ENCODE data around the gene HPGD. TPM values are rescaled to one million over a fixed set of nuclear protein-coding genes. Genes with fewer than 3 reads are reported as not detected.

The HPGD gene
- total and polyA plus RNA-seq, 2 of the 4 experiments (the other 2 are of a cell fraction) = not detected

- no peak overlapping the region for H2BK120ac ChIP-seq (ENCODE audit: low read depth, low read length)
- H3K23ac ChIP-seq (ENCODE audit: low read depth, low read length) = no peak overlapping the region
- POLR2A ChIA-PET (ENCODE audit: unreplicated experiment) = no interaction called here
- no peaks in the 10 kb centered on the region for H4K20me1 ChIP-seq (ENCODE audit: insufficient read depth, low read length)
- H4K5ac ChIP-seq (ENCODE audit: low read depth, low read length) = no peak overlapping the region
- no peaks in the 10 kb centered on the region for H3K9me3 ChIP-seq (ENCODE audit: control insufficient read depth, insufficient read depth, low read length)
- intact Hi-C loops (cut with micrococcal nuclease) = loop anchor here (10.0 kb wide), 1 partner anchor 1378 kb away; no protein-coding TSS in a partner anchor
- no CpG with 5 or more reads among the region's 10 CpGs for WGBS, 2 experiments (ENCODE audit: extremely low coverage in 2 of 2, insufficient read length in 1 of 2)
- no peak overlapping the region for H3K4ac ChIP-seq (ENCODE audit: low read depth, low read length)
- no peak overlapping the region for H3K18ac ChIP-seq (ENCODE audit: low read depth, low read length)
- H3K56ac ChIP-seq (ENCODE audit: extremely low read depth, insufficient read depth, low read length) = no peak overlapping the region
- H2AFZ ChIP-seq (replicated peaks; ENCODE audit: low read length, poor library complexity) = no peak overlapping the region
- H2BK5ac ChIP-seq (ENCODE audit: low read depth, low read length, poor library complexity, severe bottlenecking) = no peak overlapping the region
- no peak overlapping the region for H4K8ac ChIP-seq (ENCODE audit: low read depth in 2 of 2, low read length in 2 of 2)
- no peak overlapping the region for H3K9ac ChIP-seq (ENCODE audit: low read depth, low read length)
- H3K27me3 ChIP-seq (ENCODE audit: control insufficient read depth, insufficient read depth, low read length) = peaks cover 18% of the 10 kb centered on the region
- dilution Hi-C loops (cut with HindIII; ENCODE audit: low sequenced_read_pairs, unreplicated experiment) = no loop called here
- no peak overlapping the region for H4K91ac ChIP-seq (ENCODE audit: insufficient read depth, low read depth, low read length)
- ATAC-seq (ENCODE audit: low read depth) (no peak), DNase-seq (no peak)
- H2BK15ac ChIP-seq (ENCODE audit: low read depth, low read length) = no peak overlapping the region
- no peaks in the 10 kb centered on the region for H3K4me1 ChIP-seq (ENCODE audit: control insufficient read depth, insufficient read depth, low read length)
- in situ Hi-C loops (cut with MboI; ENCODE audit: low sequenced_read_pairs) = no loop called here
- no TSS peak for BruUV-seq (replicated peaks)
- no peak overlapping the region for H3K4me2 ChIP-seq (ENCODE audit: low read depth, low read length)
- no peak overlapping the region for H2BK20ac ChIP-seq (ENCODE audit: low read depth, low read length)
- no peaks in the 10 kb centered on the region for H3K79me1 ChIP-seq (ENCODE audit: low read depth in 1 of 2, low read length in 2 of 2)
- H3K27ac ChIP-seq (ENCODE audit: insufficient read depth, low read length) = no peak overlapping the region
- H3K9me1 ChIP-seq (ENCODE audit: insufficient read depth, low read length) = no peaks in the 10 kb centered on the region
- H2AK9ac ChIP-seq (replicated peaks; ENCODE audit: low read depth, low read length, poor library complexity) = no peak overlapping the region
- no peak for TF ChIP-seq POLR2A (IDR thresholded peaks at IDR 0.05; ENCODE audit: low read depth, low read length)
- TF ChIP-seq BHLHE40 (IDR thresholded peaks at IDR 0.05; ENCODE audit: low read depth, low read length) = no peak
- no peak for TF ChIP-seq NFE2L2 (IDR thresholded peaks at IDR 0.05; ENCODE audit: low read depth, low read length)
- TF ChIP-seq RCOR1 (IDR thresholded peaks at IDR 0.05; ENCODE audit: insufficient replicate concordance, low read length) = no peak
- no peak for TF ChIP-seq MXI1 (IDR thresholded peaks at IDR 0.05; ENCODE audit: borderline replicate concordance, low read depth, low read length)
- TF ChIP-seq RAD21 (IDR thresholded peaks at IDR 0.05; ENCODE audit: low read length) = no peak
- TF ChIP-seq ELK1 (IDR thresholded peaks at IDR 0.05; ENCODE audit: borderline replicate concordance, low read depth, low read length) = no peak
- no peak for TF ChIP-seq FOS (IDR thresholded peaks at IDR 0.05; ENCODE audit: low read depth, low read length)
- TF ChIP-seq MAFK (IDR thresholded peaks at IDR 0.05; ENCODE audit: low read depth, low read length) = no peak
- no peak for TF ChIP-seq CTCF (conservative IDR thresholded peaks at IDR 0.05; ENCODE audit: low read depth, low read length)
- no peak for TF ChIP-seq CEBPB (IDR thresholded peaks at IDR 0.05; ENCODE audit: low read depth, low read length)
- no peak for TF ChIP-seq SMC3 (IDR thresholded peaks at IDR 0.05; ENCODE audit: low read depth, low read length)
- TF ChIP-seq USF2 (IDR thresholded peaks at IDR 0.05; ENCODE audit: low read depth, low read length) = no peak
- no peak for TF ChIP-seq CHD1 (IDR thresholded peaks at IDR 0.05; ENCODE audit: low read depth, low read length)
- no peak for TF ChIP-seq RFX5 (IDR thresholded peaks at IDR 0.05; ENCODE audit: low read depth, low read length)
- TF ChIP-seq MAZ (IDR thresholded peaks at IDR 0.05; ENCODE audit: borderline replicate concordance, low read depth, low read length) = no peak
- H2AK5ac ChIP-seq (ENCODE audit: low read depth, low read length) = no peak overlapping the region
- no peak overlapping the region for H3K4me3 ChIP-seq (ENCODE audit: insufficient read depth, low read depth, low read length)
- CTCF ChIA-PET = interaction anchor here (0.7 kb wide), 1 partner anchor 11 kb away, joined by 3 read pairs; no protein-coding TSS in a partner anchor
- H3K14ac ChIP-seq (replicated peaks; ENCODE audit: low read depth, low read length) = no peak overlapping the region
- no peaks in the 10 kb centered on the region for H3K36me3 ChIP-seq (ENCODE audit: control insufficient read depth, insufficient read depth, low read length)
These were observed 871 bp upstream of the HPGD start for GRCh38 chr4:174523025-174523693.
